H9 (cell line): Measurements from ENCODE around the gene DSTN. TPM values are rescaled to one million over a fixed set of nuclear protein-coding genes. Genes with fewer than 3 reads are reported as not detected.

Experiments used
- DNase-seq: peaks from one replicate; pipeline ENCODE4 v3.0.0-alpha.2; 2017
- H2AFZ ChIP-seq: one replicate; pipeline ENCODE4 v1.6.1; 2013; ENCODE audit warnings: mild to moderate bottlenecking, low read length, control low read depth, moderate library complexity
- H2AK5ac ChIP-seq: 2 replicates; pipeline ENCODE4 v1.6.1; 2013; ENCODE audit warnings: low read length, control low read depth, mixed read lengths; ENCODE audit not compliant: insufficient read length
- H2BK120ac ChIP-seq: one replicate; pipeline ENCODE4 v1.6.1; 2013; ENCODE audit warnings: low read depth, mild to moderate bottlenecking, low read length, control low read depth, inconsistent platforms; ENCODE audit not compliant: poor library complexity, severe bottlenecking
- H2BK12ac ChIP-seq: 2 replicates; pipeline ENCODE4 v1.6.1; 2013; ENCODE audit warnings: low read length, control low read depth, mixed read lengths, low read depth; ENCODE audit not compliant: insufficient read length
- H2BK15ac ChIP-seq: 2 replicates; pipeline ENCODE4 v1.6.1; 2013; ENCODE audit warnings: low read depth, low read length, control low read depth
- H2BK20ac ChIP-seq: one replicate; pipeline ENCODE4 v1.6.1; 2013; ENCODE audit warnings: low read depth, mild to moderate bottlenecking, low read length, control low read depth, inconsistent platforms; ENCODE audit not compliant: poor library complexity, severe bottlenecking
- H2BK5ac ChIP-seq: 2 replicates; pipeline ENCODE4 v1.6.1; 2013; ENCODE audit warnings: low read length, control low read depth, mixed read lengths; ENCODE audit not compliant: insufficient read length
- H3K14ac ChIP-seq: 2 replicates; pipeline ENCODE4 v1.6.1; 2013; ENCODE audit warnings: low read length, control low read depth; ENCODE audit not compliant: insufficient read depth
- H3K18ac ChIP-seq: 2 replicates; pipeline ENCODE4 v1.6.1; 2013; ENCODE audit warnings: low read depth, mild to moderate bottlenecking, mixed read lengths, low read length, control low read depth; ENCODE audit not compliant: insufficient read length
- H3K23ac ChIP-seq: 2 replicates; pipeline ENCODE4 v1.6.1; 2013; ENCODE audit warnings: low read length, control low read depth, mixed read lengths, low read depth; ENCODE audit not compliant: insufficient read length
- H3K23me2 ChIP-seq: 2 replicates; pipeline ENCODE4 v1.6.1; 2013; ENCODE audit warnings: low read depth, mild to moderate bottlenecking, mixed read lengths, low read length, control low read depth; ENCODE audit not compliant: insufficient read length, poor library complexity, severe bottlenecking
- H3K27ac ChIP-seq: 2 replicates; pipeline ENCODE4 v1.5.1; 2013; ENCODE audit warnings: low read length, control low read depth, mixed read lengths, low read depth; ENCODE audit not compliant: insufficient read length
- H3K27me3 ChIP-seq: 2 replicates; pipeline ENCODE4 v1.6.1; 2013; ENCODE audit warnings: low read length, control low read depth, inconsistent platforms; ENCODE audit not compliant: insufficient read depth
- H3K4ac ChIP-seq: 2 replicates; pipeline ENCODE4 v1.6.1; 2013; ENCODE audit warnings: low read depth, mild to moderate bottlenecking, control low read depth, inconsistent platforms, low read length, moderate library complexity
- H3K4me1 ChIP-seq: 2 replicates; pipeline ENCODE4 v1.6.1; 2013; ENCODE audit warnings: low read length, control low read depth, inconsistent platforms; ENCODE audit not compliant: insufficient read depth
- H3K4me2 ChIP-seq: 2 replicates; pipeline ENCODE4 v1.6.1; 2013; ENCODE audit warnings: low read length, control low read depth, mixed read lengths; ENCODE audit not compliant: insufficient read length, insufficient read depth
- H3K56ac ChIP-seq: 2 replicates; pipeline ENCODE4 v1.6.1; 2013; ENCODE audit warnings: low read depth, mild to moderate bottlenecking, mixed read lengths, low read length, control low read depth; ENCODE audit not compliant: insufficient read length
- H3K79me1 ChIP-seq: 2 replicates; pipeline ENCODE4 v1.6.1; 2013; ENCODE audit warnings: low read depth, mild to moderate bottlenecking, moderate library complexity, low read length, control low read depth, inconsistent platforms; ENCODE audit not compliant: insufficient read depth, poor library complexity, severe bottlenecking
- H3K79me2 ChIP-seq: 2 replicates; pipeline ENCODE4 v1.6.1; 2013; ENCODE audit warnings: low read length, control low read depth, inconsistent platforms; ENCODE audit not compliant: insufficient read depth
- H3K9ac ChIP-seq: 2 replicates; pipeline ENCODE4 v1.6.1; 2013; ENCODE audit warnings: low read length, control low read depth, mixed read lengths; ENCODE audit not compliant: insufficient read length; ENCODE audit errors: extremely low read depth
- H3K9me3 ChIP-seq: one replicate; pipeline ENCODE4 v1.6.1; 2013; ENCODE audit warnings: low read depth, low read length, inconsistent platforms; ENCODE audit not compliant: control insufficient read depth
- H3T11ph ChIP-seq: one replicate; pipeline ENCODE4 v1.6.1; 2013; ENCODE audit warnings: mild to moderate bottlenecking, low read length, control low read depth, inconsistent platforms
- H4K20me1 ChIP-seq: one replicate; pipeline ENCODE4 v1.6.1; 2013; ENCODE audit not compliant: control insufficient read depth, insufficient read length, insufficient read depth
- H4K5ac ChIP-seq: 2 replicates; pipeline ENCODE4 v1.6.1; 2013; ENCODE audit warnings: low read depth, mild to moderate bottlenecking, mixed read lengths, low read length, control low read depth; ENCODE audit not compliant: insufficient read length
- H4K8ac ChIP-seq: replicated peaks from 2 replicates; pipeline ENCODE4 v1.6.1; 2013; ENCODE audit warnings: low read length, control low read depth, mixed read lengths, low read depth; ENCODE audit not compliant: insufficient read length
- H4K91ac ChIP-seq: 2 replicates; pipeline ENCODE4 v1.6.1; 2013; ENCODE audit warnings: low read depth, mild to moderate bottlenecking, moderate library complexity, mixed read lengths, low read length, control low read depth; ENCODE audit not compliant: insufficient read length
- H3K27ac Mint-ChIP-seq, 3 experiments: 2 replicates in 2 of 3; 3 replicates in 1 of 3; pipeline ENCODE4 v1.8.0; 2020 to 2021; ENCODE audit warnings: mixed read lengths in 3 of 3, mild to moderate bottlenecking in 1 of 3, moderate library complexity in 1 of 3
- H3K27me3 Mint-ChIP-seq: 2 replicates; pipeline ENCODE4 v1.8.0; 2021; ENCODE audit warnings: low read depth, mild to moderate bottlenecking, moderate library complexity, mixed read lengths
- H3K36me3 Mint-ChIP-seq, 3 experiments: 2 replicates in 2 of 3; 3 replicates in 1 of 3; pipeline ENCODE4 v1.8.0; 2020 to 2021; ENCODE audit warnings: low read depth in 3 of 3, mixed read lengths in 3 of 3; ENCODE audit not compliant: insufficient read depth in 1 of 3
- H3K4me1 Mint-ChIP-seq, 2 experiments: 2 replicates each; pipeline ENCODE4 v1.8.0; 2020; ENCODE audit warnings: mixed read lengths in 2 of 2
- H3K4me3 Mint-ChIP-seq, 2 experiments: 2 replicates in 1 of 2; 3 replicates in 1 of 2; pipeline ENCODE4 v1.8.0; 2020 to 2021; ENCODE audit warnings: mild to moderate bottlenecking in 2 of 2, mixed read lengths in 2 of 2, moderate library complexity in 1 of 2
- H3K9me3 Mint-ChIP-seq, 2 experiments: 2 replicates in 1 of 2; 3 replicates in 1 of 2; pipeline ENCODE4 v1.8.0; 2020; ENCODE audit warnings: mild to moderate bottlenecking in 2 of 2, mixed read lengths in 2 of 2, moderate library complexity in 1 of 2
- WGBS: extraction: QIAGEN DNeasy Blood & Tissue Kit; methylation state at CpG from one replicate; pipeline ENCODE4 v1.1.7; 2013; ENCODE audit warnings: missing lambda C conversion rate, low lambda C conversion rate, mixed read lengths; ENCODE audit not compliant: insufficient read length; ENCODE audit errors: extremely low coverage; 5-methylcytosine and 5-hydroxymethylcytosine counted together
- total RNA-seq: library from RNA; stranded (reverse); gene quantifications from 2 replicates; pipeline ENCODE4 v1.2.1, GENCODE V29; 2021
- TF ChIP-seq, protein P1 (sequence below): fragments of 200-600 bp; sonication (generic); conservative IDR thresholded peaks from 3 replicates; pipeline ENCODE4 v1.8.0; 2021; ENCODE audit warnings: antibody characterized with exemption, mild to moderate bottlenecking

Gene DSTN
- total RNA-seq, 1 experiment from 2014 or later, result 145 TPM

- Histone ChIP-seq H2BK12ac (no peak overlapping the region), H2BK120ac (no peak overlapping the region), H3K9ac (no peak overlapping the region), H4K5ac (no peak overlapping the region), H3K4ac (no peak overlapping the region), H3K56ac (no peak overlapping the region), H3K27me3 (no peaks in the 10 kb centered on the region), H4K8ac (no peak overlapping the region), H3K14ac (no peak overlapping the region), H3K4me2 (no peak overlapping the region), H3K27ac (no peak overlapping the region), H2AK5ac (no peak overlapping the region), H4K20me1 (no peaks in the 10 kb centered on the region), H3K79me1 (peaks cover 7% of the 10 kb centered on the region), H3K79me2 (peaks cover 17% of the 10 kb centered on the region; the same call in 1 of the 2 replicates), H3K23ac (no peak overlapping the region), H3K4me1 (no peaks in the 10 kb centered on the region), H3K9me3 (no peaks in the 10 kb centered on the region), H3K18ac (peak overlapping the region; percentile 49), H2AFZ (no peak overlapping the region), H4K91ac (no peak overlapping the region), H3T11ph (no peak overlapping the region), H2BK20ac (no peak overlapping the region), H2BK15ac (no peak overlapping the region), H3K23me2 (no peaks in the 10 kb centered on the region), H2BK5ac (no peak overlapping the region)
- Mint-ChIP-seq H3K4me3 (no peak overlapping the region), H3K27me3 (no peaks in the 10 kb centered on the region), H3K36me3 (peaks cover 0 to 7% (median under 1%) of the 10 kb centered on the region in 3 experiments; a peak in 4 of 7 replicates), H3K4me1 (peaks cover 25 to 37% of the 10 kb centered on the region in 2 experiments), H3K9me3 (no peaks in the 10 kb centered on the region), H3K27ac (peak overlapping the region; percentile 42 to 96 (median 89); a peak in 6 of 7 replicates)
- DNase-seq, result no peak
- TF ChIP-seq, protein P1, sequence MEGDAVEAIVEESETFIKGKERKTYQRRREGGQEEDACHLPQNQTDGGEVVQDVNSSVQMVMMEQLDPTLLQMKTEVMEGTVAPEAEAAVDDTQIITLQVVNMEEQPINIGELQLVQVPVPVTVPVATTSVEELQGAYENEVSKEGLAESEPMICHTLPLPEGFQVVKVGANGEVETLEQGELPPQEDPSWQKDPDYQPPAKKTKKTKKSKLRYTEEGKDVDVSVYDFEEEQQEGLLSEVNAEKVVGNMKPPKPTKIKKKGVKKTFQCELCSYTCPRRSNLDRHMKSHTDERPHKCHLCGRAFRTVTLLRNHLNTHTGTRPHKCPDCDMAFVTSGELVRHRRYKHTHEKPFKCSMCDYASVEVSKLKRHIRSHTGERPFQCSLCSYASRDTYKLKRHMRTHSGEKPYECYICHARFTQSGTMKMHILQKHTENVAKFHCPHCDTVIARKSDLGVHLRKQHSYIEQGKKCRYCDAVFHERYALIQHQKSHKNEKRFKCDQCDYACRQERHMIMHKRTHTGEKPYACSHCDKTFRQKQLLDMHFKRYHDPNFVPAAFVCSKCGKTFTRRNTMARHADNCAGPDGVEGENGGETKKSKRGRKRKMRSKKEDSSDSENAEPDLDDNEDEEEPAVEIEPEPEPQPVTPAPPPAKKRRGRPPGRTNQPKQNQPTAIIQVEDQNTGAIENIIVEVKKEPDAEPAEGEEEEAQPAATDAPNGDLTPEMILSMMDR, result no peak
- WGBS, result no CpG with 5 or more reads among the region's 14 CpGs
These were observed 76.5 kb downstream of the DSTN start for GRCh38 chr20:17646209-17646960.
